Caco-2 (cell line): ENCODE results near the gene TAMALIN. TPM values are rescaled to one million over a fixed set of nuclear protein-coding genes. Genes with fewer than 3 reads are reported as not detected.

Source experiments
- BruUV-seq: library from RNA; stranded (reverse); fragments of 400-500 nt; replicated peaks from 2 replicates; lab custom pipeline; 2021; lab: Mats Ljungman, UMichigan
- CTCF ChIA-PET: fragments of 300-600 bp; sonication (Branson Sonifier 250); formaldehyde crosslinking; loops from one replicate; lab custom pipeline; 2022; ENCODE audit warnings: antibody characterized with exemption; lab: Charles Lee
- POLR2A ChIA-PET: fragments of 300-600 bp; sonication (Branson Sonifier 250); formaldehyde crosslinking; loops from one replicate; lab custom pipeline; 2022; ENCODE audit warnings: antibody characterized with exemption; lab: Charles Lee
- DNase-seq, 2 experiments: peaks; one replicate each; pipeline versions ENCODE4 v3.0.0 to v3.0.0-alpha.2; 2020 to 2022
- H3K27me3 ChIP-seq: replicated peaks from 2 replicates; pipeline ENCODE4 v1.6.0; 2011; ENCODE audit warnings: low read length; ENCODE audit not compliant: control insufficient read depth, insufficient read depth
- H3K36me3 ChIP-seq: 2 replicates; pipeline ENCODE4 v1.5.1; 2011; ENCODE audit warnings: low read length; ENCODE audit not compliant: control insufficient read depth, insufficient read depth
- H3K4me1 ChIP-seq: fragments of 250-450 bp; sonication (Bioruptor Pico); 2 replicates; pipeline ENCODE4 v1.5.1; 2020; ENCODE audit warnings: mild to moderate bottlenecking
- H3K4me3 ChIP-seq: 2 replicates; pipeline ENCODE4 v1.5.1; 2011; ENCODE audit warnings: low read depth, mild to moderate bottlenecking, control low read depth, low read length
- H3K9me3 ChIP-seq: fragments of 250-450 bp; sonication (Bioruptor Pico); 2 replicates; pipeline ENCODE4 v1.5.1; 2020; ENCODE audit warnings: mild to moderate bottlenecking, moderate library complexity
- H3K27ac Mint-ChIP-seq: one replicate; pipeline ENCODE4 v1.8.0; 2022; ENCODE audit warnings: mixed read lengths; ENCODE audit not compliant: unreplicated experiment
- H3K27me3 Mint-ChIP-seq: one replicate; pipeline ENCODE4 v1.8.0; 2022; ENCODE audit warnings: mixed read lengths; ENCODE audit not compliant: insufficient read depth, unreplicated experiment
- H3K36me3 Mint-ChIP-seq: one replicate; pipeline ENCODE4 v1.8.0; 2022; ENCODE audit warnings: mild to moderate bottlenecking, mixed read lengths; ENCODE audit not compliant: insufficient read depth, unreplicated experiment
- H3K4me1 Mint-ChIP-seq: one replicate; pipeline ENCODE4 v1.8.0; 2022; ENCODE audit warnings: low read depth, mixed read lengths; ENCODE audit not compliant: unreplicated experiment
- H3K4me3 Mint-ChIP-seq: one replicate; pipeline ENCODE4 v1.8.0; 2022; ENCODE audit warnings: mild to moderate bottlenecking, moderate library complexity, mixed read lengths; ENCODE audit not compliant: unreplicated experiment
- H3K9me3 Mint-ChIP-seq: one replicate; pipeline ENCODE4 v1.8.0; 2022; ENCODE audit warnings: mixed read lengths; ENCODE audit not compliant: unreplicated experiment
- intact Hi-C: fragments of 100-400 bp; cut with micrococcal nuclease; formaldehyde crosslinking; loops from one replicate; pipeline ENCODE4 v1.10.0; 2022; ENCODE audit not compliant: unreplicated experiment
- total RNA-seq: library from RNA; stranded (reverse); gene quantifications from 2 replicates; pipeline ENCODE4 v1.2.3, GENCODE V29; 2022
- TF ChIP-seq, protein P1 (sequence below), 2 experiments: fragments of 200-600 bp in 1 of 2; IDR thresholded peaks; 1 replicate in 1 of 2; 2 replicates in 1 of 2; pipeline versions ENCODE4 v1.5.1 to v1.8.0; 2011 to 2022; ENCODE audit warnings: antibody characterized with exemption in 1 of 2, control low read depth in 1 of 2, inconsistent platforms in 1 of 2, low read depth in 1 of 2, low read length in 1 of 2, mild to moderate bottlenecking in 1 of 2, moderate library complexity in 1 of 2; ENCODE audit not compliant: insufficient read depth in 1 of 2, severe bottlenecking in 1 of 2, unreplicated experiment in 1 of 2

The TAMALIN gene
- total RNA-seq, 1 experiment from 2014 or later = 4.1 TPM

DNA sequence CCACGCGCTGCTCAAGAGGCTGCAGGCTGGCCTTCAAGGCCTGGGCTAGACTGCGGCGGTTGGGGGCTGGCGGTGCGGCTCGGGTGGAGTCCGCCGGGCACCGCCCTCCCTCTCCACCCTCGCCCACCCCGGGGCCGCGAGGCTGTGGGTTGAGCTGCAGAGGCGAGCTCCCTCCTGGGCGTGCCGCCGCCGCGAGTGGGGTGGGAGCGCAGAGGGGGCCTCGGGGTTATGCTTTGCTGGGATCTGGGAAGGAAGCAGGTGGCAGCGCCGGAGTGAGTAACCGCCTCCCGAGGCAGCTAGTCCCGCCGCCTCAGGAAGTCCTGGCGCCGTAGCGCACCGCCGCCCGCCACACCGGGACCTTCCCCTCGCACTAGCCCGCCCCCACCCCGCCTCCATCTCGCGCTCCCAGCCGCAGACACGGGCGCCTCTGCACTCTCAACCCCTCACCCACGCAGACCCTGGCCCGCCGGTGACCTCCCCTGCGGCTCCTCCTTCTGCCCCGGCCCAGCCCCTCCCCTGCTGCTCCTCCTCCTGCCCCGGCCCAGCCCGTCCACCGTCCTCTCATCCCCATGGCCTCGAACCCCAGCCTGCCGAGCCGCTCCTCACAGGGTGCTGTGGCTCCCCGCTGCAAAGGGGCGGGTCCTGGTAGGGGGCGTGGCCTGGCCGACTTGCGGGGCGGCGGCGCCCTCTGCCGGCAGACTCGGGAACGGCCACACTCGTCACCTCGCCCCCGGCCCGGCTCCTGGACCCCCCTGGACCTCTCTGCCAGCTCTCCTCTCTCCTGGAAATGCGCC lies 16.6 kb downstream of the TAMALIN start:
- DNase-seq = peak; percentile 89 to 95
- Mint-ChIP-seq H3K4me3 (peak overlapping the region; percentile 90), H3K36me3 (peaks cover 19% of the 10 kb centered on the region), H3K9me3 (no peaks in the 10 kb centered on the region), H3K27me3 (no peaks in the 10 kb centered on the region), H3K27ac (no peak overlapping the region), H3K4me1 (peaks cover 33% of the 10 kb centered on the region)
- no peaks in the 10 kb centered on the region for H3K9me3 ChIP-seq
- H3K4me3 ChIP-seq = peak overlapping the region; percentile 75
- intact Hi-C loops = loop anchor here (1.0 kb wide), 1 partner anchor 30 kb away; no protein-coding TSS in a partner anchor
- POLR2A ChIA-PET = interaction anchor here (0.6 to 1.3 kb wide), 5 partner anchors 10 to 27 kb away, joined by 3 to 8 read pairs (median 7); partner anchors contain the start of gene NR4A1
- no TSS peak for BruUV-seq
- no peaks in the 10 kb centered on the region for H3K36me3 ChIP-seq
- peaks cover 12% of the 10 kb centered on the region; the same call in 1 of the 2 replicates for H3K4me1 ChIP-seq
- TF ChIP-seq, protein P1, sequence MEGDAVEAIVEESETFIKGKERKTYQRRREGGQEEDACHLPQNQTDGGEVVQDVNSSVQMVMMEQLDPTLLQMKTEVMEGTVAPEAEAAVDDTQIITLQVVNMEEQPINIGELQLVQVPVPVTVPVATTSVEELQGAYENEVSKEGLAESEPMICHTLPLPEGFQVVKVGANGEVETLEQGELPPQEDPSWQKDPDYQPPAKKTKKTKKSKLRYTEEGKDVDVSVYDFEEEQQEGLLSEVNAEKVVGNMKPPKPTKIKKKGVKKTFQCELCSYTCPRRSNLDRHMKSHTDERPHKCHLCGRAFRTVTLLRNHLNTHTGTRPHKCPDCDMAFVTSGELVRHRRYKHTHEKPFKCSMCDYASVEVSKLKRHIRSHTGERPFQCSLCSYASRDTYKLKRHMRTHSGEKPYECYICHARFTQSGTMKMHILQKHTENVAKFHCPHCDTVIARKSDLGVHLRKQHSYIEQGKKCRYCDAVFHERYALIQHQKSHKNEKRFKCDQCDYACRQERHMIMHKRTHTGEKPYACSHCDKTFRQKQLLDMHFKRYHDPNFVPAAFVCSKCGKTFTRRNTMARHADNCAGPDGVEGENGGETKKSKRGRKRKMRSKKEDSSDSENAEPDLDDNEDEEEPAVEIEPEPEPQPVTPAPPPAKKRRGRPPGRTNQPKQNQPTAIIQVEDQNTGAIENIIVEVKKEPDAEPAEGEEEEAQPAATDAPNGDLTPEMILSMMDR (IDR thresholded peaks at IDR 0.05; ENCODE audit: insufficient read depth in 1 of 2, low read depth in 1 of 2, low read length in 1 of 2, severe bottlenecking in 1 of 2, unreplicated experiment in 1 of 2) = peak; percentile 96
- no peaks in the 10 kb centered on the region for H3K27me3 ChIP-seq
- CTCF ChIA-PET = interaction anchor here (0.5 to 6.0 kb wide), 26 partner anchors 9 to 843 kb away, joined by 3 to 102 read pairs (median 6); partner anchors contain the start of gene ATG101

DNA sequence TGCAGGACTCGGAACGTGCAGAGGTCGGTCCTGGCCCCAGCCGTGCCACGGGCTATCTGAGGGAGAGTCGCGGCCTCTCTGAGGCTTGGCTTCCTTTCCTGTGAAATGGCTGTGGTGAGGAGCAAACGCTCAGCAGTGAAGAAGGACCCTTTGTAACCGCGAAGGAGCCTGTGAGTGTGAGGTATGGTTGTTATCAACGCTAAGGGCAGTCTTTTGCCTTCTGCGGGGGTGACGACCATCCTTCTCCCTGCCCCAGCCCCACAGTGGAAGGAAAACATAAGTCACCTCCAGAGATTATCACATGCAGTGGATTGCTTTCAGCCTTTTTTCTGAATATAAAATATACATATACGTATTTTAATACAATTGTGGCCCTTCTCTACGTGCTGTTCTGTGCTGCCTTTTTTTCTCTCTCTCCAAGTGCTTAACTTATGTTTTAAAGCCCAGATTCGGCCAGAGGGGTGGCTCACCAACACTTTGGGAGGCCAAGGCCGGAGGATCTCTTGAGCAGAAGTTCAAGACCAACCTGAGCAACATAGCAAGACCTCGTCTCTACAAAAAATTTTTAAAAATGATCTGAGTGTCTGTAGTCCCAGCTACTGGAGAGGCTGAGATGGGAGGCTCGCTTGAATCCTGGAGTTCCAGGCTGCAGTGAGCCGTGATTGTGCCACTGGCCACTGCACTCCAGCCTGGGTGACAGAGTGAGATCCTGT lies 17.4 kb downstream of the TAMALIN start:
- Mint-ChIP-seq H3K36me3 (peaks cover 19% of the 10 kb centered on the region), H3K4me1 (peaks cover 25% of the 10 kb centered on the region), H3K4me3 (peak overlapping the region; percentile 90), H3K9me3 (no peaks in the 10 kb centered on the region), H3K27ac (no peak overlapping the region), H3K27me3 (no peaks in the 10 kb centered on the region)
- POLR2A ChIA-PET = interaction anchor here (0.6 to 1.3 kb wide), 2 partner anchors 9 to 12 kb away, joined by 7 to 8 read pairs; no protein-coding TSS in a partner anchor
- CTCF ChIA-PET = interaction anchor here (0.5 to 6.0 kb wide), 28 partner anchors 8 to 692 kb away, joined by 3 to 102 read pairs (median 9); partner anchors contain the start of gene ATG101
- Histone ChIP-seq H3K36me3 (no peaks in the 10 kb centered on the region), H3K27me3 (no peaks in the 10 kb centered on the region), H3K4me3 (peak overlapping the region; percentile 75), H3K4me1 (0 out of 2 replicates have a peak, but pooled peaks cover 12% of the 10 kb centered on the region), H3K9me3 (no peaks in the 10 kb centered on the region)
- intact Hi-C loops = loop anchor here (1.0 kb wide), 1 partner anchor 31 kb away; no protein-coding TSS in a partner anchor
- BruUV-seq = no TSS peak
- TF ChIP-seq, protein P1 (IDR thresholded peaks at IDR 0.05; ENCODE audit: insufficient read depth in 1 of 2, low read depth in 1 of 2, low read length in 1 of 2, severe bottlenecking in 1 of 2, unreplicated experiment in 1 of 2) = no peak
- no peak for DNase-seq

DNA sequence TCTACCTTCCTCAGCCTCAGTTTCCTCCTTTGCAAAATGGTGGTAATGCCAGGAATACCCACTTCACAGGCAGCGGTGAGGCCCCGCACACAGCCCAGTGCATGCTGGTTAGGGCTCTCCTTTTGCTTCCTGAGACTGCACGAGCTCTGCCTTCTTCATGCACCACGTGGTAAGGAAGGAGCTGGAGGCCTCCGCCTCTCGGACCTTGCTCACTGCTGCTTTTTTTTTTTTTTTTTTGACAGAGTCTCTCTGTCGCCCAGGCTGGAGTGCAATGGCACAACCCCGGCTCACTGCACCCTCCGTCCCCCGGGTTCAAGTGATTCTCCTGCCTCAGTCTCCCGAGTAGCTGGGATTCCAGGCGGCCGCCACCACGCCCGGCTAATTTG lies 18.1 kb downstream of the TAMALIN start:
- ChIA-PET POLR2A (interaction anchor here (0.7 to 1.7 kb wide), 4 partner anchors 12 to 134 kb away, joined by 3 to 26 read pairs (median 3); partner anchors contain the start of gene NR4A1), CTCF (interaction anchor here (0.6 to 4.4 kb wide), 47 partner anchors 10 to 303 kb away, joined by 3 to 102 read pairs (median 6); partner anchors contain the start of genes ACVR1B, ATG101, NR4A1 and TAMALIN)
- H3K36me3 Mint-ChIP-seq = peaks cover 19% of the 10 kb centered on the region
- H3K4me3 ChIP-seq = no peak overlapping the region
- H3K36me3 ChIP-seq = no peaks in the 10 kb centered on the region
- intact Hi-C loops = loop anchor here (1.0 kb wide), 6 partner anchors 8 to 97 kb away; partner anchors contain the start of genes ATG101 and NR4A1
- H3K4me1 Mint-ChIP-seq = peaks cover 23% of the 10 kb centered on the region
- DNase-seq = no peak
- no peaks in the 10 kb centered on the region for H3K27me3 ChIP-seq
- BruUV-seq = no TSS peak
- 0 out of 2 replicates have a peak, but pooled peaks cover 12% of the 10 kb centered on the region for H3K4me1 ChIP-seq
- H3K27ac Mint-ChIP-seq = peak overlapping the region; percentile 50
- H3K9me3 Mint-ChIP-seq = no peaks in the 10 kb centered on the region
- TF ChIP-seq, protein P1 (IDR thresholded peaks at IDR 0.05; ENCODE audit: insufficient read depth in 1 of 2, low read depth in 1 of 2, low read length in 1 of 2, severe bottlenecking in 1 of 2, unreplicated experiment in 1 of 2) = no peak
- no peaks in the 10 kb centered on the region for H3K27me3 Mint-ChIP-seq
- no peaks in the 10 kb centered on the region for H3K9me3 ChIP-seq
- H3K4me3 Mint-ChIP-seq = peak overlapping the region; percentile 90
